HK-2 (cell line): ENCODE measurements around the gene PHEX.
A peak's percentile ranks its signal among the peaks of the same experiment; 100 is the strongest.

Experiments used
- DNase-seq: peaks from one replicate; pipeline ENCODE4 v3.0.0-alpha.2; 2018; ENCODE audit not compliant: unreplicated experiment

PHEX gene

GRCh38 chrX:22032084-22032483 lies at the start of gene PHEX:
TSS of gene PHEX (plus strand) at chrX:22032325. CDS start at chrX:22033006, 681 bp downstream.
- DNase-seq = no peak

GRCh38 chrX:21985332-21985777 lies 46.8 kb upstream of the PHEX start:
- peak; percentile 54 for DNase-seq

- DNase-seq = no peak
These were observed 45.5 kb upstream of the PHEX start for GRCh38 chrX:21986596-21986995.

GRCh38 chrX:21989384-21989783 lies 42.7 kb upstream of the PHEX start:
- no peak for DNase-seq

- no peak for DNase-seq
These were observed 41.3 kb upstream of the PHEX start for GRCh38 chrX:21990832-21991231.

GRCh38 chrX:21991504-21991903 lies 40.6 kb upstream of the PHEX start:
- DNase-seq = no peak

GRCh38 chrX:21993265-21993664 lies 38.9 kb upstream of the PHEX start:
- no peak for DNase-seq

- no peak for DNase-seq
These were observed 35.2 kb upstream of the PHEX start for GRCh38 chrX:21996872-21997455.

- DNase-seq = no peak
These were observed 34.1 kb upstream of the PHEX start for GRCh38 chrX:21998037-21998436.

GRCh38 chrX:22004866-22005265 lies 27.3 kb upstream of the PHEX start:
- no peak for DNase-seq

GRCh38 chrX:22012051-22012450 lies 20.1 kb upstream of the PHEX start:
- no peak for DNase-seq

- no peak for DNase-seq
These were observed 19.2 kb upstream of the PHEX start for GRCh38 chrX:22012931-22013330.

GRCh38 chrX:22015139-22015750 lies 16.9 kb upstream of the PHEX start:
- DNase-seq = no peak

- no peak for DNase-seq
These were observed 10.3 kb upstream of the PHEX start for GRCh38 chrX:22021751-22022324.

- no peak for DNase-seq
These were observed 7.5 kb upstream of the PHEX start for GRCh38 chrX:22024577-22024976.

- DNase-seq = no peak
These were observed 6.4 kb upstream of the PHEX start for GRCh38 chrX:22025751-22026150.

- no peak for DNase-seq
These were observed 5.4 kb upstream of the PHEX start for GRCh38 chrX:22026731-22027130.

- DNase-seq = no peak
These were observed 381 bp downstream of the PHEX start for GRCh38 chrX:22032506-22032905.

- DNase-seq = no peak
These were observed 1.7 kb downstream of the PHEX start for GRCh38 chrX:22033818-22034217.

- no peak for DNase-seq
These were observed 3.1 kb downstream of the PHEX start for GRCh38 chrX:22035236-22035635.

- no peak for DNase-seq
These were observed 5.1 kb downstream of the PHEX start for GRCh38 chrX:22037225-22037624.

- no peak for DNase-seq
These were observed 5.9 kb downstream of the PHEX start for GRCh38 chrX:22037911-22038537.

GRCh38 chrX:22039541-22039940 lies 7.4 kb downstream of the PHEX start:
- no peak for DNase-seq
